T-helper 1 cell treated with Interleukin-12 subunit alpha and Interleukin-12 subunit beta and Interleukin-4 antibody, amounts not matched to agents 30 ng/mL and 1 ng/mL, for 36 hours (primary cell): ENCODE results near the gene ATP6V1C2. TPM values are rescaled to one million over a fixed set of nuclear protein-coding genes. Genes with fewer than 3 reads are reported as not detected.

Experiments used
- intact Hi-C: fragments of 100-400 bp; cut with micrococcal nuclease; formaldehyde crosslinking; loops from one replicate; pipeline ENCODE4 v1.15.1; 2024
- total RNA-seq: library from RNA; stranded (reverse); gene quantifications from 2 replicates; pipeline ENCODE4 v1.2.3, GENCODE V29; 2022

ATP6V1C2 gene, protein sequence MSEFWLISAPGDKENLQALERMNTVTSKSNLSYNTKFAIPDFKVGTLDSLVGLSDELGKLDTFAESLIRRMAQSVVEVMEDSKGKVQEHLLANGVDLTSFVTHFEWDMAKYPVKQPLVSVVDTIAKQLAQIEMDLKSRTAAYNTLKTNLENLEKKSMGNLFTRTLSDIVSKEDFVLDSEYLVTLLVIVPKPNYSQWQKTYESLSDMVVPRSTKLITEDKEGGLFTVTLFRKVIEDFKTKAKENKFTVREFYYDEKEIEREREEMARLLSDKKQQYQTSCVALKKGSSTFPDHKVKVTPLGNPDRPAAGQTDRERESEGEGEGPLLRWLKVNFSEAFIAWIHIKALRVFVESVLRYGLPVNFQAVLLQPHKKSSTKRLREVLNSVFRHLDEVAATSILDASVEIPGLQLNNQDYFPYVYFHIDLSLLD
- not detected in 2 replicates for total RNA-seq

DNA sequence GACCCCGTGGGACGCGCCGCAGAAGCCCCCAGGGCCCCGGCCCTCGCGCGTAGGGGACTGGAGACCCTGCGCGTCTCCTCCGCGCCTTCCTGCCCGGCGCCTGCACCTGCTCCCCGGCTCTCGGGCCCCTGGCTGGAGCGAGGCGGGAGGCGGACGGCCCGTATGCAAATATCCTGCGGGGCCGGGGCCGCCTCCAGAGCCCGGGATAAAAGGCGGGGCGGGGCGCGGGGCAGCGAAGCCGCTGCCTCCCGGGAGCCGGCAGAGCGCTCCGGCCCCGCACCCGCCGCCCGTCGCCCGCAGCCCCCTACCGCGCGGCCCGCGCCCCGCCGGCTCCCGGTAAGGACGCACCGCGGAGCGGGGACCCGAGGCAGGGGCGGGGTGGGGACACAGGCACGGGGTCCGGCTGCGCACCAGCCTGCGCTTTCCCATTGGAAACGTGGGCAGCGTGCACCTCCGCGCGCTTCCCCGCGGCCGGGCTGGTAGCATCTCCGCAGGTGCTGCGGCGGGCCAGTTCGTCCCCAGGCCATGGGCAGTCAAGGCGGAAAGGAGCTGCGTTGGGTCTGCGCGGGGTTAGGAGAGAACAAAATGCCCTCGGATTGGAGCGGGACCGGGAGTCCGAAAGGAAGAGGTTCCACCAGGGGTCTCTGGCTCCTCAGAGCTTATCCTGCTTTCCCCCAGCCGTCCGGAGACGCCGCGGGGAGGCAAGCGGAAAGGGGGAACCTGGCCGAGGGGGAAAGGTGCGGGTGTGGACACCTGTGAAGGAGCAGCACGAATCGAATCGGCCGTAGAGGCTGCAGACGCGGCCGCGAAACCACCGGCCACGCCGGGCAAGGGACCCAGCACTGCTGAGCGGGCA lies at the start of gene ATP6V1C2:
ATP6V1C2 (plus strand) TSS at position 235 of the 856 bp plus-strand sequence. CDS start 1,220 bp downstream, outside the sequence.
- intact Hi-C loops: no loop called here

DNA sequence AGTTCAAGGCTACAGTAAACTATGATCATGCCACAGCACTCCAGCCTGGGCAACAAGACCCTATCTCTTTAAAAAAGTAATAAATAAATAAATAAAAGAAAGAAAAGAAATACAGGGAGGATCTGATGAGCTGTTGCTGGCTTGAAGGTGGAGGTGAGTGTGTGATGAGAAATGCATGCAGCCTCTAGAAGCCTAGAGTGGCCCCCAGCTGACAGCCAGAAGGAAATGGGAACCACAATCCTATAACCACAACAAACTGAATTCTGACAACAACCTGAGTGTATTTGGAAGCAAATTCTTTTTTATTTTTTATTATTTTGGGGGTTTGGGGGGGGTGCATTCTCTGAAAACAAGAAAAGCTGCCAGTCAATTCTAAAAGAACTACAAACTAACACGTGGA lies 46.3 kb upstream of the ATP6V1C2 start:
- intact Hi-C loops: no loop called here

DNA sequence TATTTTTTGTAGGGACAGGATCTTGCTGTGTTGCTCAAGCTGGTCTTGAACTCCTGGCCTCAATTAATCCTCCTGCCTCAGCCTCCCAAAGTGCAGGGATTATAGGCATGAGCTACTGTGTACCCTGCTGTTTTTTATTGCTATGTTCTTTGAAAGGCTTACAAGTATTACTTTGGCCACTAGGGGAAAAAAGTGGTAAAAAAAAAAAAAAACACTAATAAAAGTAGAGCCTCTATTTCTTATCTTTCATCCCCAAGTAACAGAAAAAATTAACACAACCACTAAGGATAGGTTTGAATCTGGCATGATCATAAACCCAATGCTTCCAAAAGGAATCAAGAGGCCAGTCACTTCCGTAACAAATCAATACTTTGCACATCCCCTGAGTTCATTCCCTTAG lies 43.2 kb upstream of the ATP6V1C2 start:
- intact Hi-C loops: no loop called here

DNA sequence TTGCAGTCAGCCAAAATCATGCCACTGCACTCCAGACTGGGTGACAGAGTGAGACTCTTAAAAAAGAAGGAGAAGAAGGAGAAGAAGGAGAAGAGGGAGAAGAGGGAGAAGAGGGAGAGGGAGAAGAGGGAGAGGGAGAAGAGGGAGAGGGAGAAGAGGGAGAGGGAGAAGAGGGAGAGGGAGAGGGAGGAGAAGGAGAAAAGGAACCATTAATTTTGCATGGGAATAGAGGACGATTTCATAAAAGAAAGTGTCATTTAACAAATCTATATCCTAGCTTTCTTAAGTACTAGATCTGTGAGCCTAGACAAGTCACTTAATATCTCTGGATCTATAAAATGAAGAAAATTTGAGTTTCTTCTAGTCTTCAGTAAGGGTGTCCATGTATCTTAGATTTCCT lies 41.2 kb upstream of the ATP6V1C2 start:
- intact Hi-C loops: loop anchor here (10.0 kb wide), 1 partner anchor 1125 kb away; the partner anchor contains the start of gene ADAM17

DNA sequence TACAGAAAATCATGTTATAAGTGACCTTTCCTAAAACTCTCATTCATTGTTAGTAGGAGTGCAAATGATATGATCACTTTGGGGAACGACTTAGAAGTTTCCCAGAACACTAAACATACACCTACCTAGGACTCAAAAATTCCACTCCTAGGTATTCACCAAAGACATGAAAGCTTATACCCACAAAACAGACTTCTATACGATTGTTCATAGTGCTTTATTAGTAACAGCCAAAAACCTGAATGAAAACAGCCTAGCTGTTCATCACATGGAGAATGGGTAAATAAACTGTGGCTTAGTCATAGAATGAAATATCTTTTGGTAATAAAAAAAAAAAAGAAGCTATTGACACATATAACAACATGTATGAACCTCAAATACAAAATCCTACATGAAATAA lies 40.5 kb upstream of the ATP6V1C2 start:
- intact Hi-C loops: loop anchor here (10.0 kb wide), 1 partner anchor 1126 kb away; the partner anchor contains the start of gene ADAM17

DNA sequence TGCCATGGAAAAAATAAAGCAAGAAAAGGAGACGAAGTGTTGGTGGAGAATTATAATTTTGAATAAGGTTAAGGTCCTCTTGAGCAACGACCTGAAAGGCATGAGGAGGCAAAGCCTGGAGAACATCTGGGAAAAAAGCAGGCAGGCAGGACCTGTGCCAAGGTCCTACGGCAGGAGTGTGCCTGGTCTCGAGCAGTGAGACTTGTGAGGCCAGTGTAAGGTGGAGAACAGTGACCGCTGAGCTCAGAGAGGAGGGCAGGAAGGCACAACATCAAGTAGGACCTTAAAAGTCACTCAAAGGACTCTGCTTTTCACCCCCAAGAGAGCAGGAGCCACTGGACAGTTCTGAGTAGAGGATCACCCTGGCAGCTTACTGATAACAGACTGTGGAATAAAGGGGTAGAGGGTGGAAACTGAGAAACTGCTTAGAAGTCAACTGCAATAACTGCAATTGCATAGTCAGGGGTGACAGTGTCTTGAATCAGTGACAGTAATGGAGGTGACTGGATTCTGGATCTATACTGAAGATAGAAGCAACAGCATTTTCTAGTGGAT lies 35.2 kb upstream of the ATP6V1C2 start:
- intact Hi-C loops: loop anchor here (10.0 kb wide), 1 partner anchor 1131 kb away; the partner anchor contains the start of gene ADAM17

DNA sequence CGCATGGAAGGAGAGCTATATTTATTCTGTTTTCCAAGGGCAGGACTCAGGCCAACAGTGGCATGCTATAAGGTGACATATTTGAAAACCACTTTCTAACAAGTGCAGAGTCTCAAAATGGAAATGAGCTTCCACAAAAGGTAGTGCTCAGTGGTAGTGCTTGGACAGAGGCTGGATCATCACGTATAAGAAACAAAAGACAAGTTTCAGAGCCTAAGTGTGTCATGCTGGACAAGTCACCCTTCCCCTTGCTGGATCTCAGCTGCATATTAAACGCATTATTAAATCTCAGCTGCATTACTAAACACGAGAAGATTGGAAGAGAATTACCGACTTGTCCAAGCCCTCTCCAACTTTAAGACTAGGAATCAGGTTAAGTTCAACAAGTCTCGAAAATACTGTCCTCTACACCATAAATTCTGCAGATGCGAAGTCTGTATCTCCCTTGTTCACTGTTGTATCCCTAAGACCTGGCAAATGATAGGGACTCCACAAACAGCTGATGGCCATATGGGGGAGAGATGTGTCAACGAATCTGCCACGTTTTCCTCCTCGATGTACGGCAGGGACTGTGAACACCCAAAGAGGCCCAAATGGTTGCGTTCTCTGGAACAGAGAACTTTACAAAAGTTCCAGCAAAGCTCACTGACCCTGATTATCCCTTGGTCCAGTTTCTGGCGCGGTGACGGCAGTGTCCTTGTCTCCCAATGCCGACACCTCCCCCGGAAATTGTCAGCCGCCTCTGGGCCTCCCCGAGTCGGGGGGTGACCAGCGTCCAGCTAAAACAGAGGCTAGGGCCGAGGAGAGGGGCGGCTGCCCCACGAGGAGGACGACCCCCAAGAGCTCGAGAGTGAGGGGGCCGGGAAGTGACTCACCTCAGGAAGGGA lies 32.3 kb upstream of the ATP6V1C2 start:
- intact Hi-C loops: loop anchor here (1.0 to 10.0 kb wide), 3 partner anchors 241 to 1134 kb away; partner anchors contain the start of genes ADAM17, ODC1 and SLC66A3

DNA sequence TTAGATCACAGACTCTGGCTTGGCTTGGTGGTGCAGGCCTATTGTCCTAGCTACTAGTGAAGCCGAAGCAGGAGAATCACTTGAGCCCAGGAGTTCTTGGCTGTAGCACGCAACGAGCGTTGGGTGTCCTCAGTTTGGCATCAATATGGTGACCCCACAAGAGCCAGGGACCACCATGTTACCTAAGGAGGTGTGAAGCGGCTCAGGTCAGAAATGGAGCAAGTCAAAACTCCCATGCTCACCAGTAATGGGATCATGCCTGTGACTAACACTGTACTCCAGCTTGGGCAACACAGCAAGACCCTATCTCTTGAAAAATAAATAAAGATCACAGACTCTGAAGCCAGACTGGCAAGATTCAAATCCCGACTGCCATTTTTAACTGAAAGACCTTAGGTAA lies 29.9 kb upstream of the ATP6V1C2 start:
- intact Hi-C loops: loop anchor here (2.0 kb wide), 1 partner anchor 1269 kb away; the partner anchor contains the start of genes CPSF3 and ITGB1BP1

DNA sequence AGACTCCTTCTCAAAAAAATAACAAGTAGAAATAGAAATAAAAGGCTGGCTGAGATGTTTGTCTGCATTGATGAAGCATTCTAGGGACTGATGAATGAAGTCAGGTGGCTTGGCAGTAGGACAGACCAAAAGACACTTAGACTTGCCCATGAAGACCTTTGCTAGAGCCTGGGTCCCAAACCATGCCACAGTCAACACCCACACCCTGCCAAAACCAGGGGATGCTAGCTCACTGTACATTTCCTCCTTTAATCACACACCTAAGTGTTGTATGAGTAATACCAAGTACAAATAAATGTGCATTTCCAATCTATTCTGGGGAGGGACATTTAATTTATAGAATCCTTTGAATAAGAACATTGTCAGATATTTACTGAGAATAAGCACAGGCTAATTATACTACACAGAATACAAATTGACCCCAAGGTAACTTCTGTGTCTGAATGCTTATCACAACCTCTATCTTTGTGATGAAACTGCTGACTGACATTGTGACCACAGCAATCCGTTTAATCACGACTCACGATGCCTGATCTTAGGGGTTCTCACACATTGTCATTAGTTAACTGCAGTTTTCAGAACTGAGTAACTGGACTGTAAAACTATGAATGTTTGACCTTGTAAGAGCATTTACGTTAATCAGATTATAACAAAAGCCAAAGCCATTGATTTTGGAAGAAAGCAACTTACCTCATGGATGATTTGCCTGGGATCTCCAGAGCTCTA lies 21.2 kb upstream of the ATP6V1C2 start:
- intact Hi-C loops: no loop called here

DNA sequence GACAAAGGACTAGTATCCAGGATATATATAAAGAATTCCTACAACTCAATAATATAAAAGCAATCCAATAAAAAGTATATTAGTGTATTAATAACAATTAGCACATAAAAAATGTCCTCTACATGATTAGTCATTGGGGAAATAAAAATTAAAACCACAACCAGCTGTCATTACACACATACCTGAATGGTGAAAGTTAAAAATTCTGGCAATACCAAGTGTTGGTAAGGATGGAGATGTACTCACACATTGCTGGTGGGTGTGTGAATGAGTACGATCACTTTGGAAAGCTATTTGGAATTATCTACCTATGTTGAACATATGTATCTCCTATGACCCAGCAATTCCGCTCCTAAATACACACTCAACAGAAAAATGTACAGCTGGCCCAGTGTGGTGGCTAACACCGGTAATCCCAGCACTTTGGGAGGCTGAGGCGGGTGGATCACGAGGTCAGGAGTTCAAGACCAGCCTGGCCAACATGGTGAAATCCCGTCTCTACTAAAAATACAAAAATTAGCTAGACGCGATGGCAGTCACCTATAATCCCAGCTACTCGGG lies 17.3 kb upstream of the ATP6V1C2 start:
- intact Hi-C loops: no loop called here

DNA sequence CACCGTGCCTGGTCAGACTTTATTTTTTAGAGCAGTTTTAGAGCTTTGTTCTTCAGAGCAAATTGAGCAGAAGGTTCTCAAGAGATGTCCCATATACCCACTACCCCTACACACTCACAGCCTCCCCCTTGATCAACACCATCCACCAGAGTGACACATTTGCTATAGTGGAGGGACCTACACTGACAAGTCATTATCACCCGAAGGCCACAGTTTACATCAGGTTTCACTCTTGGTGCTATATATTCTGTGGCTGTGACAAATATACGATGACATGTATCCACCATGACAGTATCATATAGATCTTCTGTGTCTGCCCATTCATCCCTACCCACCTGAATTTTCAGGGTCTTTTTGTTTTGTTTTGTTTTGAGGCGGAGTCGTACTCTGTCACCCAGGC lies 15.4 kb upstream of the ATP6V1C2 start:
- intact Hi-C loops: no loop called here

DNA sequence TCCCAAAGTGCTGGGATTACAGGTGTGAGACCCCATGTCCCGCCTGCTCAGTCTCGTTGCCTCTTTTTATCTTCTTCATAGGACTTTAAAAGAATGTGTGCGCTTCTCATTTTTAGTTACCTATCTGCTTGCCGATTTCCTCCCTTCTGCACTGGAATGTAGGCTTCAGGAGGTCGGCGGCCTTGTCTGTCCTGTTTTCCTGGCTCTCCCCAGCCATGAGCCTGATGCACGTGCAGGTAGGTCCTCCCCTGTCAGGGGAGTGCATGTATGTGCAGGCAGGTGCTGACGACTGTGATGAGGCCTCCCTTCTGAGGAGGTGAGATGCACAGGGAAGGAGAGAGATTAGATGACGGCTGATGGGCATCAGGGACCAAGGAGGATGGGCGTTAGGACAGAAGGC lies 13.6 kb upstream of the ATP6V1C2 start:
- intact Hi-C loops: no loop called here

DNA sequence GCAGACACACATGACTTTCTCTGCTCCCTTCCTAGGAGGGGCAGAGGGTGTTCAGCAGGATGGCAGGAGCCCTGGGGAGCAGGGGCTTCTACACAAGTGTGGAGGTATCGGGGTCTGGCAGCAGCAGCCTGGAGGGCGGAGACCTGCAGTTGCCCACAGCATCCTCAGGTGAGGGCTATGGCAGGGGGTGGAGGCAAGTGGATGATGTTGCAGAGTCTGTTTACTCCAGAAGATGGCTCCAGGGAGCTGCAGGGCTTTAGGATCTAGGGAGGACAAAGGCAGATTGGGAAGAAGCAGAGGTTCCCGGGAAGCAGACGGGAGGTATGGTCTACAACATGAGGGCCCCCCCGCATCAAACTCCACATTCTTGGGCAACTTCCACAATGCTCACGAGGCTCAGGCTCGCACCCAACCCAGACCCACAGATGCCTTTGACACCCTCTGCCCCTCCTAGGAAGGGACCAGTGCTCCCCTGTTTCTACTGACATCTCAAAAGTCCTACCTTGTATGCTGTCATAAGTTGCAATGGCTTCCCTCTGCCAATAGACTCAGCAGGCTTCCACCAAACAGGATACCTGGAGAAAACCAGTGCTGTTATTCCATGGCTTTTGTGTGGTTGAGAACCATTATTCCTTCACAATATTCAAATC lies 12.0 kb upstream of the ATP6V1C2 start:
- intact Hi-C loops: no loop called here

DNA sequence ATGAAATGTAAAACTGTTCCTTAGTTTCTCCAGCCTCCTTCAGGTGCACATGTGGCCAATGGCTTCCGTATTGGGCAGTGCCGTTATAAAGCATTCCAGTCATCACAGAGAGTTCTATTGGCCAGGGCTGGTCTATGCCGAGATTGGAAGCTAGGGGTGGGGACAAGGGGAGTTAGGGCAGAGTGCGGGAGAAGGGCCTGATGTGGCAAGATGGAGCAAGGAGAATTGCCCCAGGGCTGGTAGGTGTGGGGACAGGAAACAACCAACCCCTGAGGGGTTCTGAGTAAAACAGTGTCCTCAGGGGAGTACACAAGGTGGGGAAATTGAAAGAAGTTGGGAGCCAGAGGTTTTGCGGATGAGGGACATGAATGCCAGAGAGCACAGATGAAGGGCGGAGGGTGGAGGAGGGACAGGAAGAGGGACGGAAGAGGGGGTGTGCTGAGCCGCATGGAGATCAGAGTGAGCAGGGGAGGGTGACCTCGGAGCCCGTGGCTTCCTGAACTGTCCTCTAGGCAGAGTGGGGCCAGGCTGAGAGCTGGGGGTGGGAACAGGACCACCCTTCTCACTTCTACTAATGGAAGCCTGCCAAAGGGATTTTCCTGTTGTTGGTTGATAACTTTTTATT lies 9.1 kb upstream of the ATP6V1C2 start:
- intact Hi-C loops: loop anchor here (5.0 kb wide), 1 partner anchor 1805 kb away; no protein-coding TSS in a partner anchor

DNA sequence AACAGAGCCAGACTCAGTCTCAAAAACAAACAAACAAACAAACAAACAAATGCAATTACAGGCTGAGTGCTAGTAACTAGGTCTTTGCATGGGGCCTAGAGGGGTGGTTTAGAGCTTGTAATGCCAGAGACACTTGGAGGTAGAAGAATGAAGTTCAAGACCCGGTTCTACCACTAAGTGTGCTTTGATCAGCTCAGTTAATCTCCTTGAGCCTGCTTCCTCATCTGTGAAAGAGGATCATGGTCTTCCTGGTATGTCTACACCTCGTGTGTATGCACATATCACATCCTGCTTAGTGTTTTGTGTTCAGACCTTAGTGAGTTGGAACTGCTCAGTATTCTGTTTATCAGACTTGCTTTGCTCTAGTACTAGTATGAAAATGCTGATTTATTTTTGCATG lies 4.8 kb upstream of the ATP6V1C2 start:
- intact Hi-C loops: no loop called here

DNA sequence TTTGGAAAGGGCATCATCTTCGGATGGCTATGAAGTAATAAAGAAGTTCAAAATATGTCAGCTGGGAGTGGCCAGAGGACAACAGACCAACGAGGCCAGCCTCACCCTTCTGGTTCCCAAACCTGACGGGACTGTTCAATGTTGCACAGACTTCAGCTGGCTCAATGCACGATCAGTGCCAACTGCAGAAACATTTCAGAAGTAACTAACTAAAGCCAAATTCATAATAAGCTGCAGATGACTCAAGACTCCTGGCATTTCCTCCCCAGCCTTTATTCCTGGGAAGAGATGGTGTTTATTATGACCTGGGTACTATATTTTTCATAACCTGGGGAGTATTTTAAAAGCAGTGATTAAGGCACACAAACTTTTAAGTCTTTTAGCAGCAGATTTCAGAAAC lies 3.8 kb upstream of the ATP6V1C2 start:
- intact Hi-C loops: no loop called here

DNA sequence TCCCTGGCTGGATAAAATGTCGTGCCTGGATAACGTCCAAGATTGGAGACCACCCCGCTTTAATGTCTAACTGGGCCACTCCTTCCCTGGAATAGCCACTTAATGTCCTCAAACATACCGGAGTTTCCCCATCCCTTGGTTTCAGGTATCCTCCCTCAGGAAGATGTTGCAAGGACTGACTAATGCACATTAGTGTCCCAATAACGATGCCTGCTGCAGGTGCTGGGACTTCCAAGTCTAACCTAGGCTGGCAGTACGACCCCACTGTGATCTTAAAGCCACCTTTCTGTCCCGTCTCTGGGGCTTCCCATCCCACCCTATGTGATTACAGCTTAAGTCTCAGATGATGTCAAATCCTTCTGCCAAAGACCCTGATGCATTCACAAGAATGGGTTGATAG lies 1.1 kb upstream of the ATP6V1C2 start:
- intact Hi-C loops: no loop called here

DNA sequence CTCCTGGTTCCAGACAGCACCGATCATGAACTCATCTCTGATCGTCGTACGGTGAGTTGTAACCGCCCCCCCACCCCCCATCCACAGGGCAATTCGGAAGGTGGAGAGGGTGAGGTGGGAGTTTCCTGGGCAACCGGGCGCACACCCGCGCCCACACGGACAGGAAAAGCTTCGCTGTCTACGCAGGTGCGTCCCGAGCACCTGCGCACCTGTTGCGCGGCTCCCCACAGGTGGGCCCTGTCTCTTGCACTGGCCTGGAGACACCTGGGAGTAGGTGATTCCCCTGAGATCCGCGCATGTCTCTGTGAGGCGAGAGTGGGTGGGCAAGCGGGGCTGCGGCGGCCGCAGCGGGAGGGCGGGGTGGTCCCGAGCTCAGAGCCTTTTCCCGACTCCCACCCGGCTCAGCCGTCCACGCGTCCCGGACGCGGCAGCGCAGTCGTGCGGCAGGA lies 459 bp upstream of the ATP6V1C2 start:
- intact Hi-C loops: no loop called here
